Thyroid gland (tissue), 4 donors: Measurements from ENCODE around the gene CTTNBP2NL.

Source experiments
- CTCF ChIP-seq, 6 experiments: fragments of 200-600 bp in 3 of 6; fragments of 450-650 bp in 3 of 6; sonication (generic) in 3 of 6; IDR thresholded peaks; one replicate each; pipeline ENCODE4 v1.5.1; 2016 to 2019; ENCODE audit warnings: antibody characterized with exemption in 6 of 6, mild to moderate bottlenecking in 2 of 6, inconsistent platforms in 1 of 6, moderate library complexity in 1 of 6
- POLR2A ChIP-seq, 2 donors: fragments of 450-650 bp; IDR thresholded peaks; one replicate each; pipeline ENCODE4 v1.6.1; 2017; ENCODE audit warnings: antibody characterized with exemption in 2 of 2, mild to moderate bottlenecking in 2 of 2, moderate library complexity in 1 of 2

GRCh38 chr1:112373806-112374205, 22.2 kb upstream of the CTTNBP2NL start:
- TF ChIP-seq CTCF (IDR thresholded peaks at IDR 0.05) (no peak), POLR2A (IDR thresholded peaks at IDR 0.05) (no peak)
